ENCODE data around the gene ARHGEF12. TPM values are rescaled to one million over a fixed set of nuclear protein-coding genes. Genes with fewer than 3 reads are reported as not detected.

ARHGEF12 gene
- total RNA-seq, 1 donor from 2014 or later: 81.7 TPM

- no peak for ATAC-seq (ENCODE audit: poor library complexity)
- no peak for DNase-seq
- intact Hi-C loops (cut with DNase I): no loop called here
These were observed 184.0 kb downstream of the ARHGEF12 start for GRCh38 chr11:120520091-120520822.

GRCh38 chr11:120521176-120521575, 185.0 kb downstream of the ARHGEF12 start:
- intact Hi-C loops (cut with DNase I): no loop called here
- no peak for ATAC-seq (ENCODE audit: poor library complexity)

GRCh38 chr11:120522021-120522420, 185.8 kb downstream of the ARHGEF12 start:
- intact Hi-C loops (cut with DNase I): no loop called here
- ATAC-seq (ENCODE audit: poor library complexity) (no peak), DNase-seq (no peak)

More at GRCh38 chr11:120521176-120521575, 185.0 kb downstream of the ARHGEF12 start:
- no peak for DNase-seq

- intact Hi-C loops (cut with DNase I): no loop called here
- ATAC-seq (ENCODE audit: poor library complexity) (no peak), DNase-seq (peak; percentile 25)
These were observed 186.5 kb downstream of the ARHGEF12 start for GRCh38 chr11:120522736-120523135.

GRCh38 chr11:120523196-120523595, 187.0 kb downstream of the ARHGEF12 start:
- intact Hi-C loops (cut with DNase I): no loop called here
- DNase-seq (no peak), ATAC-seq (ENCODE audit: poor library complexity) (no peak)

- DNase-seq (peak; percentile 21), ATAC-seq (ENCODE audit: poor library complexity) (no peak)
- intact Hi-C loops (cut with DNase I): no loop called here
These were observed 188.4 kb downstream of the ARHGEF12 start for GRCh38 chr11:120524536-120525085.

GRCh38 chr11:120525261-120526171, 189.3 kb downstream of the ARHGEF12 start:
- DNase-seq (no peak), ATAC-seq (ENCODE audit: poor library complexity) (no peak)
- intact Hi-C loops (cut with DNase I): no loop called here

GRCh38 chr11:120526241-120526640, 190.0 kb downstream of the ARHGEF12 start:
- no peak for ATAC-seq (ENCODE audit: poor library complexity)
- DNase-seq: peak; percentile 29
- intact Hi-C loops (cut with DNase I): no loop called here

- ATAC-seq (ENCODE audit: poor library complexity) (peak; percentile 48), DNase-seq (peak; percentile 73)
- intact Hi-C loops (cut with DNase I): no loop called here
These were observed 191.0 kb downstream of the ARHGEF12 start for GRCh38 chr11:120527111-120527761.

GRCh38 chr11:120528749-120529148, 192.5 kb downstream of the ARHGEF12 start:
- no peak for DNase-seq

GRCh38 chr11:120529214-120529613, 193.0 kb downstream of the ARHGEF12 start:
- intact Hi-C loops (cut with DNase I): no loop called here
- DNase-seq (peak; percentile 22), ATAC-seq (ENCODE audit: poor library complexity) (no peak)

More at GRCh38 chr11:120528749-120529148, 192.5 kb downstream of the ARHGEF12 start:
- ATAC-seq (ENCODE audit: poor library complexity): no peak
- intact Hi-C loops (cut with DNase I): no loop called here

GRCh38 chr11:120529911-120530310, 193.7 kb downstream of the ARHGEF12 start:
- no peak for DNase-seq
- ATAC-seq (ENCODE audit: poor library complexity): no peak
- intact Hi-C loops (cut with DNase I): no loop called here

- ATAC-seq (ENCODE audit: poor library complexity) (no peak), DNase-seq (no peak)
- intact Hi-C loops (cut with DNase I): no loop called here
These were observed 196.0 kb downstream of the ARHGEF12 start for GRCh38 chr11:120532082-120532831.

GRCh38 chr11:120532832-120533196, 196.6 kb downstream of the ARHGEF12 start:
- no peak for DNase-seq
- ATAC-seq (ENCODE audit: poor library complexity): peak; percentile 51
- intact Hi-C loops (cut with DNase I): no loop called here

GRCh38 chr11:120536091-120536796, 200.0 kb downstream of the ARHGEF12 start:
- DNase-seq (no peak), ATAC-seq (ENCODE audit: poor library complexity) (no peak)
- intact Hi-C loops (cut with DNase I): no loop called here

GRCh38 chr11:120536797-120537169, 200.6 kb downstream of the ARHGEF12 start:
- ATAC-seq (ENCODE audit: poor library complexity) (no peak), DNase-seq (peak; percentile 20)
- intact Hi-C loops (cut with DNase I): no loop called here

- DNase-seq (no peak), ATAC-seq (ENCODE audit: poor library complexity) (no peak)
- intact Hi-C loops (cut with DNase I): no loop called here
These were observed 201.8 kb downstream of the ARHGEF12 start for GRCh38 chr11:120537996-120538395.

GRCh38 chr11:120538707-120539106, 202.5 kb downstream of the ARHGEF12 start:
- no peak for DNase-seq
- intact Hi-C loops (cut with DNase I): no loop called here
- no peak for ATAC-seq (ENCODE audit: poor library complexity)

Data from Right ventricle myocardium superior (tissue), 1 donor.